ENCODE measurements around the gene IL18R1. TPM values are rescaled to one million over a fixed set of nuclear protein-coding genes. Genes with fewer than 3 reads are reported as not detected.

Gene IL18R1, protein sequence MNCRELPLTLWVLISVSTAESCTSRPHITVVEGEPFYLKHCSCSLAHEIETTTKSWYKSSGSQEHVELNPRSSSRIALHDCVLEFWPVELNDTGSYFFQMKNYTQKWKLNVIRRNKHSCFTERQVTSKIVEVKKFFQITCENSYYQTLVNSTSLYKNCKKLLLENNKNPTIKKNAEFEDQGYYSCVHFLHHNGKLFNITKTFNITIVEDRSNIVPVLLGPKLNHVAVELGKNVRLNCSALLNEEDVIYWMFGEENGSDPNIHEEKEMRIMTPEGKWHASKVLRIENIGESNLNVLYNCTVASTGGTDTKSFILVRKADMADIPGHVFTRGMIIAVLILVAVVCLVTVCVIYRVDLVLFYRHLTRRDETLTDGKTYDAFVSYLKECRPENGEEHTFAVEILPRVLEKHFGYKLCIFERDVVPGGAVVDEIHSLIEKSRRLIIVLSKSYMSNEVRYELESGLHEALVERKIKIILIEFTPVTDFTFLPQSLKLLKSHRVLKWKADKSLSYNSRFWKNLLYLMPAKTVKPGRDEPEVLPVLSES
- 4.9 TPM for total RNA-seq

DNA sequence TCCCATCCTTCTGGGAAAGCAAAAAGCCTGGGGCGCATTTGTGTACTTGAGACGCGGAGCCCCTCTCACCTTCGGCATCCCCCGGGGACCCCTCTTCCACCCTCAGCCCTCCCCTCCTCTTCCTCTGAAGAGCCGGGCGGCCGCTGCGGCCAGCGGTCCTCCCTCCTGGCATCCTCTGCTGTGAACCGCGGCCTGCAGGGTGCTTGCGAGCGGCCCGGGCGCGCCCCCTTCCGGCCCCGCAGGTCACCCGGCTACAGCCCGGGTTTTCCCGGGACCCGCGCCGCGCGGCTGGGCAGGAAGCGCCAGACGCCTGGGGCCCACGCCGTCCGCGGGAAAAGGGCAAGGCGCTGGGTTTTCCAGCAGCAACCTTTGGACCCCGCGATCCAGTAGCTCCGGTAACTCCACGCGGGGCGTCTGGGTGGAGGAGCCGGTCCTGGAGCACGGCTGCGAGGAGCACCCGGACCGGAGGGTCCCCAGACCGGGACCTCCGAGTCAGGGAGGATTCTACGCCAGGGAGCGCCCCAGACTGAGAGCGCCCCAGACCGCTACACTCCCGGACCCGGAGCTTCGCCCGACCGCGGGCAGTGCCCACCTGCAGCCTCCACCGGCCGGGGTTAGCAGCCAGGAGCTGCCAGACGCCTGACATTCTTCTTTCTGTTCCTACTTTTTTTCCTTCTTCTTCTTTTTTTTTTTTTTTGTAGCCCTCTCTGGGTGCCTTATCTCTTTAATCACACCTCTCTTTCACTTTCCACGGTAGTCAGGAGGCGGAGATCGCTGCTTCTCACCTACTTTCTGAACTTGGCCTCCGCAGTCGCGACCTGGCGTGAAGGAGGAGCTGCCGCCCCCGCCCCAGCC, at the start of gene IL18R1:
Gene IL18R1, plus strand, starts transcription at position 271 of the 855 bp plus-strand sequence. CDS start 6,865 bp downstream, outside the sequence.
- no peaks in the 10 kb centered on the region for H3K9me3 ChIP-seq
- H3K4me1 ChIP-seq = no peaks in the 10 kb centered on the region
- H3K27me3 ChIP-seq = no peaks in the 10 kb centered on the region
- no peaks in the 10 kb centered on the region for H3K36me3 ChIP-seq
- DNase-seq (ENCODE audit: extremely low spot score in 2 of 2) = no peak
- peak in 1 of 2 donors; percentile 11 for TF ChIP-seq POLR2A (IDR thresholded peaks at IDR 0.05)
- peak in 1 of 2 donors; percentile 68 for TF ChIP-seq POLR2AphosphoS5 (IDR thresholded peaks at IDR 0.05; ENCODE audit: insufficient read depth in 1 of 2, low read depth in 1 of 2)
- TF ChIP-seq, protein P1, sequence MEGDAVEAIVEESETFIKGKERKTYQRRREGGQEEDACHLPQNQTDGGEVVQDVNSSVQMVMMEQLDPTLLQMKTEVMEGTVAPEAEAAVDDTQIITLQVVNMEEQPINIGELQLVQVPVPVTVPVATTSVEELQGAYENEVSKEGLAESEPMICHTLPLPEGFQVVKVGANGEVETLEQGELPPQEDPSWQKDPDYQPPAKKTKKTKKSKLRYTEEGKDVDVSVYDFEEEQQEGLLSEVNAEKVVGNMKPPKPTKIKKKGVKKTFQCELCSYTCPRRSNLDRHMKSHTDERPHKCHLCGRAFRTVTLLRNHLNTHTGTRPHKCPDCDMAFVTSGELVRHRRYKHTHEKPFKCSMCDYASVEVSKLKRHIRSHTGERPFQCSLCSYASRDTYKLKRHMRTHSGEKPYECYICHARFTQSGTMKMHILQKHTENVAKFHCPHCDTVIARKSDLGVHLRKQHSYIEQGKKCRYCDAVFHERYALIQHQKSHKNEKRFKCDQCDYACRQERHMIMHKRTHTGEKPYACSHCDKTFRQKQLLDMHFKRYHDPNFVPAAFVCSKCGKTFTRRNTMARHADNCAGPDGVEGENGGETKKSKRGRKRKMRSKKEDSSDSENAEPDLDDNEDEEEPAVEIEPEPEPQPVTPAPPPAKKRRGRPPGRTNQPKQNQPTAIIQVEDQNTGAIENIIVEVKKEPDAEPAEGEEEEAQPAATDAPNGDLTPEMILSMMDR (IDR thresholded peaks at IDR 0.05) = peak; percentile 43 to 78 (median 68)
- intact Hi-C loops (cut with DNase I) = loop anchor here (5.0 kb wide), 1 partner anchor 103 kb away; no protein-coding TSS in a partner anchor
- H3K27ac ChIP-seq = peak within 1 kb of the TSS; percentile 68
- H3K4me3 ChIP-seq = peak within 1 kb of the TSS; percentile 63 to 80

DNA sequence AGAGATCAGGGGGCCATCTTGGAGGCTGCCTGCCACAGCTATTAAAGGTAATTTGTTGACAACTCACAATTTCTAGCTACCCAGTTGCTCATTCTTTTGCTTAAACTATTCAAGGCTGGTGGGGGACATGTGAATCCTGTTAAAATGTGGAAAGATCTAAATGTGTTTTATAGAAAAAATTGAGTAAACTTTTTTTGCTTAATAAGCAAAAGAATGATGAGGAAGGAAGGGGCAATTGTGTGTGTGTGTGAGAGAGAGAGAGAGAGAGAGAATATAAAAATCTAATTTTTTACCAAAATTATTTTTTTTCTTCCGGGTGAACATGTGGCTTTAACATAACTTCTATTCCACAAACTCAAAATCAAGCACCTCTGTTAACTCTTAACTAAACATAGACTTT, 49.5 kb upstream of the IL18R1 start:
- no peak overlapping the region for H3K27ac ChIP-seq
- H3K9me3 ChIP-seq = no peaks in the 10 kb centered on the region
- H3K36me3 ChIP-seq = no peaks in the 10 kb centered on the region
- H3K27me3 ChIP-seq = no peaks in the 10 kb centered on the region
- no peaks in the 10 kb centered on the region for H3K4me1 ChIP-seq
- TF ChIP-seq POLR2AphosphoS5 (IDR thresholded peaks at IDR 0.05; ENCODE audit: insufficient read depth in 1 of 2, low read depth in 1 of 2) (no peak), POLR2A (IDR thresholded peaks at IDR 0.05) (no peak)
- TF ChIP-seq, protein P1 (IDR thresholded peaks at IDR 0.05) = no peak
- intact Hi-C loops (cut with DNase I) = no loop called here
- H3K4me3 ChIP-seq = no peak overlapping the region
- no peak for DNase-seq (ENCODE audit: extremely low spot score in 2 of 2)

DNA sequence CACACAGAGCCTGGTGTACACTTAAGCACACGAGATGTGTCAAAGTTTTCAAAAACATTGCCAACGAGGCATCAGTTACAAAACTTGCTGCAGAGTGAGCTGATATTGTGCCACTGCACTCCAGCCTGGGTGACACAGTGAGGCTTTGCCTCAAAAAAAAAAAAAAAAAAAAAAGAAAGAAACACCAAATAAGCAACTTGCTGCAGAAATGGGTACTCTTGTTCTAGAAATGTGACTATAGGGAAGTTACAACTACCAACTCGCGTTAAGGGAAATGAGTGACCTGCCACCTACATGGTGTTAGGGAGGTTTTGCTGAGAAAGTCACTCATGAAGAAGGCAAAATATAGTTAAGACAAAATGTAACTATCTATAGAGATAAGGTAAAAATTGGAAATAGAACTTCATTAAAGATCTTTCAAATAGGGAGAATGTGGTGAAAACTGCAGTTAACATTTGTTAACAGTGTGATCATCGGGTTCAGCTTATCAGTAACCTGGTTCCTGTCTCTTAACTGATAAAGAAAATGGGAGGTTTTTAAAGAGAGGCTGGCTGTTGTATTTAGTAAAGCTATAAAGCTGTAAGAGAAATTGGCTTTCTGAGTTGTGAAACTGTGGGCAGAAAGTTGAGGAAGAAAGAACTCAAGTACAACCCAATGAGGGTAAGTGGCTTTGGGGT, 44.5 kb upstream of the IL18R1 start, which contains the start of gene IL1RL1:
Gene IL1RL1, plus strand, starts transcription at position 600 of the 677 bp plus-strand sequence. CDS start 26,702 bp downstream, outside the sequence.
- Histone ChIP-seq H3K36me3 (no peaks in the 10 kb centered on the region), H3K4me3 (no peak within 1 kb of the TSS), H3K27me3 (no peaks in the 10 kb centered on the region), H3K4me1 (no peaks in the 10 kb centered on the region), H3K27ac (no peak within 1 kb of the TSS), H3K9me3 (no peaks in the 10 kb centered on the region)
- intact Hi-C loops (cut with DNase I) = no loop called here
- DNase-seq (ENCODE audit: extremely low spot score in 2 of 2) = no peak
- TF ChIP-seq, protein P1 (IDR thresholded peaks at IDR 0.05) = no peak
- no peak for TF ChIP-seq POLR2AphosphoS5 (IDR thresholded peaks at IDR 0.05; ENCODE audit: insufficient read depth in 1 of 2, low read depth in 1 of 2)

DNA sequence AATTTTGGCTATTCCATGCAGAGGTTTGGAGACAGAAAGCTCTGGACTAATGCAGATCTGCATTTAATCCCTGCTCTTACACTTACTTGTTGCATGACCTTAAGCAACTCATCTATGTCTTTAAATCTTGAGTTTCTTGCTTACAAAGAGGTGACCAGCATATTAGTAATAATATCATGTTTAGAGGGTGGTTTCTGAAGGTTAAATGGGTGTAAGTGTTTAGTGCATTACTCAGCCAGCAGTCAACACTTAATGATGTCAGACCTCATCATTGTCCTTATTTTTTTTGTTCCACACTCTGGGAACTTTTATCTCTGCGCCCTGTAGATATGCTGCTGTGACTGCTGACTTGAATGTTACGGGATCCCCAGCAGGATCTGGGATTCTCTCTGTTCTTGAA, 42.6 kb upstream of the IL18R1 start:
- no peaks in the 10 kb centered on the region for H3K9me3 ChIP-seq
- intact Hi-C loops (cut with DNase I) = no loop called here
- no peak for DNase-seq (ENCODE audit: extremely low spot score in 2 of 2)
- no peak overlapping the region for H3K27ac ChIP-seq
- TF ChIP-seq POLR2A (IDR thresholded peaks at IDR 0.05) = no peak
- no peaks in the 10 kb centered on the region for H3K27me3 ChIP-seq
- H3K36me3 ChIP-seq = no peaks in the 10 kb centered on the region
- H3K4me1 ChIP-seq = no peaks in the 10 kb centered on the region
- H3K4me3 ChIP-seq = no peak overlapping the region

DNA sequence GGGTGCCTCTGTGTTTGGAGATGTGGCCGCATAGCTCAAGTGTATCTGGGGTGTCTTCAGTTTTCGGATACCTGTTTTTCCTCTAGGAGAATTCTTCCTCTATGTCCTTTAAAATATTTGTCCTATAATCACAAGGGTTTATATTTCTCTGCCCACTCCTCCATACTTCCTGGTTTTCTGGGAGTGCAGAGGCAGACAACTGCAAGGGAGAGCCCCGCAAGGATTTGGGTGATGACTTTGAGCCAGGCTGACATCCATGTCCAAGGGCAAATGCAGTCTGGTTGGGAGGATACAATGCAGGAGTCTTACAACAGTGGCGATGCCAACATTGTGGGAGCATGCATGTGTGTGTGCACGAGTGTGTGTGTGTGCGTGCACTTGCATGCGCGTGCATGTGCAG, 42.1 kb upstream of the IL18R1 start:
- Histone ChIP-seq H3K27me3 (no peaks in the 10 kb centered on the region), H3K36me3 (no peaks in the 10 kb centered on the region), H3K4me3 (no peak overlapping the region), H3K27ac (no peak overlapping the region), H3K9me3 (no peaks in the 10 kb centered on the region), H3K4me1 (no peaks in the 10 kb centered on the region)
- TF ChIP-seq, protein P1 (IDR thresholded peaks at IDR 0.05) = no peak
- no peak for TF ChIP-seq POLR2AphosphoS5 (IDR thresholded peaks at IDR 0.05; ENCODE audit: insufficient read depth in 1 of 2, low read depth in 1 of 2)
- TF ChIP-seq POLR2A (IDR thresholded peaks at IDR 0.05) = no peak
- intact Hi-C loops (cut with DNase I) = no loop called here
- no peak for DNase-seq (ENCODE audit: extremely low spot score in 2 of 2)
